ENCODE measurements around the gene AICDA.
"Not testable (repeated sequence)": the region's sequence is repeated elsewhere in the genome, so short reads cannot be mapped to it uniquely, and the experiment has no call there.

Gene AICDA

DNA sequence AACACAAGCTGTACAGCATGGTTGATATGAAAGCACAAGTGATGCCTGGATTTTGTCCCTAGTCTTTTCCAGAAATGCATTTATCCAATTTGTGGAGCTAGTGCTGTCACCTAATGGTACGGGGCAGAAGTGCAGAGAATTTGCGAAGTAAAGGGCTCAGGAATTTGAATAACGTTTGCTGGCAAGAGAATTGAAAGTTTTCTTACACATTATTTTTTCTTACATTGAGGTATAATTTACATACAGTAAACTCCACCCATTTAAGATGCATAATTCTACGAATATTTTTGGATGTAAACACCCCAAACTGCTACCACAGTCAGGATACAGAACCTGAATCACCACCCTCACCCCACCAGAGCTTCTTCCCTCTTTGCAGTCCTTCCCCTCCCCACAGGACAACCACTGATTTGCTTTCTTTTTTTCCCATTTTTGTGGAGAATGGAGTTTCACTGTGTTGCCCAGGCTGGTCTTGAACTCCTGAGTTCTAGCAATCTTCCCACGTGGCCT lies 3.5 kb downstream of the AICDA start:
- no peak for DNase-seq (ENCODE audit: low read depth in 2 of 2)

DNA sequence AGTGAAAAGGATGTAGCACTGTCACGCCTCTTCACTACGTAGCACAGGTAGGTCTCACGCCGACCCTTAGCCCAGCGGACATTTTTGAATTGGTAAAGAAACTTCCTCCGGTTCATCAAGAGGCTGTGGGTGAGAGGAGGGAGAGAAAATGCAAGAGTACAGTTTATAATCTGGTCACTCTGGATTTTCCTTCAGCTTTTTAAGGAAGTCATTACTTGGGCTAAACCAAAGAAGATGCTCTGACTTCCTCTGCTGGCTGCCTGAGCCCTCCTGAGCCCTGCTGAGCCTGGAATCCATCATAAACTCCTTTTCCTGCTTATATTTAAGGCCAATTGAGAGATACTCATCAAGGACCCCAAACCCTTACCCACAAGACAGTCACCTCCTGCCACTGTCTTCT lies 5.8 kb downstream of the AICDA start:
- no peak for DNase-seq (ENCODE audit: low read depth in 2 of 2)

DNA sequence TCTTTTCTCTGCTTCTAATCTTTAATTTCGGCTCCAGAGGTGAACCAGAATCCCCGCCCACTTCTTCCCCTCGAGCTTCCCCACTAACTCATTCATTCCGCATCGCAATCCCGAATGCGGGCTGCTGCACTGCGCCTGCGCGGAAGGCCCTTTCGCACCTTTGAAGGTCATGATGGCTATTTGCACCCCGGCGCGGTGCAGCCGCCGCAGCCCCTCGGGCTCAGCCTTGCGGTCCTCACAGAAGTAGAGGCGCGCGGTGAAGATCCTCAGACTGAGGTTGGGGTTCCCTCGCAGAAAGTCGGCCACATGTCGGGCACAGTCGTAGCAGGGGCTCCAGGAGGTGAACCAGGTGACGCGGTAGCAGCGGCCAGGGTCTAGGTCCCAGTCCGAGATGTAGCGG lies 7.6 kb downstream of the AICDA start:
- DNase-seq (ENCODE audit: low read depth in 2 of 2), result no peak

DNA sequence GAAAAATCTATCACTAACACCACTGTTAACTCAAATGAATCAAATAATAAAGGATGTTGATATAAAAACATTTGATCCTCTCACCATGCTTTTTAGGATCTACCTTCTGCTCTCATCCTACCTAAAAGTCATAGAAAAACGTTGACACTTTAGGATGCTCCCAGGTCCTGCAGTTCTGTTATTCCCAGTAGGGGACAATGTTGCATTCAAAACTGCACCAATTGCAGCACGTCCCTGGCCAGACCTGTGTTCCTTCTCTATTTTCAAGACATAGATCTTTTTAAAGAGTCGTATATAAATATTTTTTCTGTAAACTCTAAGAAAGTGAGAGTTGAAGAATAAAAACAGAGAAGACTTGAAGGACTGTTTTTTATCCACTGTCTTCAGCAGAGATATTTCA lies 8.8 kb downstream of the AICDA start:
- no peak for DNase-seq (ENCODE audit: low read depth in 2 of 2)

DNA sequence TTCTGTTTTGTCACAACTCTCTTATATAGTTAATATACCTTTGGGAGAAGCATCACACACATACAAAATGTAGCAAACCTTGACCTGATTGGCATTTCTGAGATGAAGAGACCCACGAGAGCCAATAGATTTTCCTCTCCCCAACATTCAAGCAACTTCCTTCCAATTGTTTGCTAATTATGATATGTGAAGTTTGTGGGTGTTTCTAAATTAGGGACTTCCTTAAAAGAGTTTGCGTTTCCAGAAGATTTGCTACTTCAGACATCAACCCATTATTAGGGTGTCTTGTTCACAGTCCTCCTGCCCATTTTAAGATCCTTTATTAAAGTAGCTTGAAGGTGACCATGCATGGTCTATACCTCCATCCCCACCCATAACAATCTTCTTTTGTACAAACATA lies 9.4 kb downstream of the AICDA start:
- no peak for DNase-seq (ENCODE audit: low read depth in 2 of 2)

DNA sequence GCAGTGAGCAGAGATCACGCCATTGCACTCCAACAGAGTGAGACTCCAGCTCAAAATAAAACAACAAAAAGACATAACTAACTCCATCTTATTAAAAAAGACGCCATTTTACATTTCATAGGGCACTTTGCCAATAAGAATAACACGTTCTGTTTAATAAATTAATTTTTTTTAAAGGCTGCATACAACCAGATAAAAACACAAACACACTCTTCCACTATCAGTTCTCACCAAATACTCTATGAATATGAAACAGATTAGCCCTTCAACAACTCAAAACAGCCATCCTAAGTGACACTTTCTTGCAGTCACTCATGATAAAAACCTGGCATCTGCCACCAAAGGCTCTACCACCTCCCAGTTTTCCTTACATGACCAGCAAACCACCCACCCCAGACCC lies 16.1 kb downstream of the AICDA start:
- DNase-seq (ENCODE audit: low read depth in 2 of 2), result no peak

DNA sequence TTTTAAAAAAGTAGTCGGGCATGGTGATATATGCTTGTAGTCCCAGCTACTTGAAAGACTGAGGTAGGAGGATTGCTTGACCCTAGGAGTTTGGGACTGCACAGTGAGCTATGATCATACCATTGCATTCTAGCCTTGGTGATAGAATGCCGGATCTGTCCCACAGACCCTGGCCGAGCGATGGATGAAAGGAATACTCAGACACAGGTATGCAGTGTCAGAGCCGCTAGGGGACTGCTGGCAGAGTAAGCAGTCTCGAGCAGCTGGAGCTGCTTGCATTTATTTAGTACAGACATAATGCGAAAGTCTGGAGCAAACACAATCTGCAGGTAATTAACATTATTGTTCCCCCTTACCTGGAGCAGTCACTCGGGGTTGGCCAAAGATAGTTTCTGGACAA lies 18.6 kb downstream of the AICDA start:
- DNase-seq (ENCODE audit: low read depth in 2 of 2), result no peak

DNA sequence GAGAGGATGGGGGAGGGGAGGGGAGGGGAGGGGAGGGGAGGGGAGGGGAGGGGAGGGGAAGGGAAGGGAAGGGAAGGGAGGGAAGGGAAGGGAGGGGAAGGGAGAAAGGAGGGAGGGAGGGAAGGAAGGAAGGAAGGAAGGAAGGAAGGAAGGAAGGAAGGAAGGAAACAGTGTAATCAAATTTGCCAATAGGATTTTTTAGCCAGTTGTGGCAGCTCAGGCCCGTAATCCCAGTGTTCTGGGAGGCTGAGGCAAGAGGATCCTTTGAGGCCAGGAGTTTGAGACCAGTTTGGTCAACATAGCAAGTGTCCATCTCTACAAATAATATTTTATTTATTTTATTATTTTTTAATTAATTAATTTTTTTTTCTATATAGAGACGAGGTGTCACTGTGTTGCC lies 19.4 kb downstream of the AICDA start:
- DNase-seq (ENCODE audit: low read depth in 2 of 2), result no peak

DNA sequence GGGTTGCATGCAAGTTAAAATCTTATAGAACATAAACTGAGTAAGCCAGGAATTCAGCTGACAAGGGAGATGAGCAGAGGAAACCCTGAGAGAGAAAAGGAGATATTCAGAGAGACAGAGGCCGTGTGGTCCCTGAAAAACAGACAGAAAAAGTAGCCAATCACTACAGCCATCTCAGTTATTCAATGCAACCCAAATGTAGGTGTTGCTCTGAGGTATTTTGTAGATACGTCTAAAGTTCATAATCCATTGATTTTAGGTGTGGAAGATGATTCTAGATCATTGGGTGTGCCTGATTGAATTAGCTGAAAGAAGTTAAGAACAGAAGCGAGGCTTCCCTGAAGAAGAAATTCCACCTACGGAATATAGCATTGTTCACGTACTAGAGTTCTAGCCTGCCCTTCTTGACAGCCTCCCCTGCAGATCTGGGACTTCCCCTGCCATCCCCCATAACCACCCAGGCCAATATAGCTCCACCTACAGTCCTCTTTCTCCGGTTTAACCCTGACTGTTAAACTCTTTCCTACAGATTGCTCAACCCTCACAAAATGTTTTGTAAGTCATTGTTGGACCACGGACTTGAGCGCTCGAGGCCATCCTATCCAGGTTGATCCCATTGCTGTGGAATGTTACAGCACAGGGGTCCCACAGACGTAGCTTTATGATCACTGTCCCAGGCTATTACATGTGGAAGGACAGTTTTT lies 21.7 kb downstream of the AICDA start:
- DNase-seq (ENCODE audit: low read depth in 2 of 2), result no peak

DNA sequence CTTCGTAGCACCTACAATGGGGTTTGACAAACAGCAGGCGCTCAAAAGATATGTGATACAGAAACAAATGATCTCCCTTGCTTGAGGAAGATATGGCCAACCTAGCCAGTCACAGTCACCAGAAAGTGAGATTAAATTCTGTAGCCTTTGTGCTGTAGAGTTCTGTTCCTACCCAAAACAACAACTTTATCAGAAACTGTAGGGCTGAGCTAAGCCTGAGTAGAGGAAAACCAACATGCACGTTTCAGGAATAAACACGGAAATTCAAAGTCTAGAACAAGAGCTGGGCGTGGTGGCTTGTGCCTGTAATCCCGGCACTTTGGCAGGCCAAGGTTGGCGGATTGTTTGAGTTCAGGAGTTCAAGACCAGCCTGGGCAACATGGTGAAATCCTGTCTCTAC lies 23.0 kb downstream of the AICDA start:
- no peak for DNase-seq (ENCODE audit: low read depth in 2 of 2)

DNA sequence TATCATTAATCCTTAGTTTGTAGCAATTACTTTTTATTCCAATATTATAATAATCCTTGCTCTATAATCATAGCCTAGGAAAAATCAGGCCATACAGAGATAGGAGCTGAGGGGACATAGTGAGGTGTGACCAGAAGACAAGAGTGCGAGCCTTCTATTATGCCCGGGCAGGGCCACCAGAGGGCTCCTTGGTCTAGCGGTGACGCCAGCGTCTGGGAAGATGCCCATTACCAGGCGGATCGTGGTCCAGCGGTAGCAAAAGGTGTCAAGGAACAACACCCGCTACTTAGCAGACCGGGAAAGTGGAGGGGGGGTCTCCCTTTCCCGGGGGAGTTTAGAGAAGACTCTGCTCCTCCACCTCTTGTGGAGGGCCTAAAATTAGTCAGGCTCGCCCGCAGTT lies 28.2 kb downstream of the AICDA start:
- DNase-seq (ENCODE audit: low read depth in 2 of 2), result not testable (repeated sequence)

DNA sequence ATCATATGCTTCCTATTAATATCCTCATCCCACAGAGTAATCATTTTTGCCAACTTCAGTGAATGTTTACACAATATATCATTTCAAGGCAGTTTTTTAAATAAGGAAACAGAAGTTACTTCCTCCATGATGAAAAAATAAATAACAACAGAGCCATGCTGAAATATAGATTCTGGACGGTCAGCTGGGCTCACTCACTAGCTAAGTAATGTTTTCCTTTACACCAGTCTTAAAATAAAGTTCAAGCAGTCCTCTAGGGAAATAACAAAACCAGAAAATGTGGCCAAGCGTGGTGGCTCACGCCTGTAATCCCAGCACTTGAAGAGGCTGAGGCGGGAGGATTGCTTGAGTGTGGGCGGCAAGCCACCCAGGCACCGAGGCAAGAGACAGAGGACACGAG lies 28.7 kb downstream of the AICDA start:
- no peak for DNase-seq (ENCODE audit: low read depth in 2 of 2)

DNA sequence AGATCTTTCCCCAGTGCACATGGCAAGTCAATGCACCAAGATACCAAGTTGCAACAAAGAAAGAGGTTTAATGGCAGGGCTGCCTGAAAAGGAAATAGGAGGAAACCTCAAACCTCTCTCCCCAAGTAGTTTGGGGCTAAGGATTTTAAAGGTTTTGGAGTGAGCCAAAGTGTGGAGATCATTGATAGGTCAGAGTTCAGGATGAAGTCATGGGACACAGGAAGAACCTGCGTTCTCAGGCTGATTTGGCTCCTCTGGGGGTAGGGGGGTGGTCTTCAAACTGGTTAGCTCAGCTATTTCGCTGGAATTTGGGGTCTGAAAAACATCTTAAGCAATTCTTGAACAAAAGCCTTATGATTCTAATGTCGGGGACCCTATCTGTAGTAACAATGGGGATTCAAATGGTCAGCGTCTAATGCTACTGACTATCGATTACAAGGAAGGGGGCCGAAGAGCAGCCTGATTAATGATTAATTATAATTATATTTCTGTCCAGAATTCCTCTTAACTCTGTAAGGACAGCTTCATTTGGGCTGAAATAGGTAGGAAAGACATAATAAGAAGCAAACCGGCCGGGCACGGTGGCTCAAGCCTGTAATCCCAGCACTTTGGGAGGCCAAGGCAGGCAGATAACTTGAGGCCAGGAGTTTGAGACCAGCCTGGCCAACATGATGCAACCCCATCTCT lies 31.4 kb downstream of the AICDA start:
- no peak for DNase-seq (ENCODE audit: low read depth in 2 of 2)

DNA sequence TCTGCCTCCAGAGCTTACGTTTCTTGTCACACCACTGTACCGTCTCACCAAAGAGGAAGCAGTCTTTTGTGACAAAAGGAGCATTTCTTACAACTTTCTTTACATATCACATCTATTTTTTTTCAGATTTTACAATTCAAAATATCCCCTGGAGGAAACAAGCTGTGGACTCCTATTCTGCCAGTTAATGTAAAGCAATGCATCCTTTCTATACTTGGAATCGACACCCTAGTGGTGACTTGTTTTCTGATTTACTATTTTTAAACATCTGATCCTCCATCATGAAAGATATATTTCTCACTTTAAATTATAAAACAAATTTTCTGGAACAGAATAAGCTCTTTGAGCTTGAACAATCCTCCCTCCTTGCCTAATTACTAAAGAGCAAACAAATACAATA lies 34.8 kb downstream of the AICDA start:
- DNase-seq (ENCODE audit: low read depth in 2 of 2), result no peak

DNA sequence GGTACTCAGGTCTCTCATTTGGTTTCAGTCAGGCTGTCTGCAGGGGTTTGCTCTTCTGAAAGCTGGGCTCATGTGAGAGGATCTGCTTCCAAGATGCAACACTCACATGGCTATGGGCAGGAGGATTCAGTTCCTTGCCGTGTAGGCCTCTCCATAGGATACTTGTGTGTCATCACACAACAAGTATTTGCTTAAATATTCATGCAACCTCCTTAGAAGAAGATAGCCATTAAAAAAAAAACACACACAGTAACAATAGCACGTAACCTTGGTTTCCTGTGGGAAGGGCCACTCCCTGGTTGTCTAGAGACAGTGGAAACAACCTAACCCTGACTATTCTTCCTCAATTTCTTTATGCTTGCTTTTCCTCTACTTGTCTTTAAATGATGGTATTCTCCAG lies 40.2 kb downstream of the AICDA start:
- no peak for DNase-seq (ENCODE audit: low read depth in 2 of 2)

DNA sequence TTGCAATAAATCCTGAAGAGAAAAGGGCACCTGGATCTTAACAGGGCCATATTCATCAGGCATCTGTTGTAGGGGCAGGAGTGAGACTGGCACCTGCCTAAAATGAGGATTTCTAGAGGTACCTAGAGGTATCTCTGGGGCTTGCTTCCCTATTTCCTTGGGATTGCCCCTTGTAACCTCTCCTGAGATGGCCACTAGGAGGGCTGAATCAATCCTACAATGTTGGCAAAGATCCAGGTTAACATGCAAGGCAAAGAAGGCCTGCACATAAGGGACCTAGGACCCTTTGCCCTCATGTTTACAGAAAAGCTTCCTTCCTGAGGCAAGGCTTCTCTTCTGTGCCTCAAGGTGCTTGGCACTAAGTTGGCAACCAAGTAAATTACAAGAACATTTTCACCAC lies 46.1 kb downstream of the AICDA start:
- no peak for DNase-seq (ENCODE audit: low read depth in 2 of 2)

DNA sequence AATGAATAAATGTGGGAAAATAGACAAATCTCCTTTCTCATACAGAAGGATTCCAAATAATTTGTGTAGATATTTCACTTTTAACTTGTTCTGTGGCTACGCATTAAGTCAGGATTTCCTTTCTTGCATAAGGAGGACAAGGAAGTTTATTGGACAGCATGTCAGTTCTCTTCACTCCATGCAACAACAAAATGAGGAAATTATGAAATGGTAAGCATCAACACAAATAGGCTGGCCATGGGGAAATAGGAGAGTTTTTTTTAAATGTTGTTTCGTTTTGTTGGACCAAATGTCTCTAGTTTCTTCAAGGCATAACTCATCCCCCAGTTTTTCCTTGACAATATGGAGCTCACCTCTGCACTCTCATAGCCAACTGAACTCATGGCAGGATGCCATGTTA lies 46.6 kb downstream of the AICDA start:
- DNase-seq (ENCODE audit: low read depth in 2 of 2), result not testable (repeated sequence)

DNA sequence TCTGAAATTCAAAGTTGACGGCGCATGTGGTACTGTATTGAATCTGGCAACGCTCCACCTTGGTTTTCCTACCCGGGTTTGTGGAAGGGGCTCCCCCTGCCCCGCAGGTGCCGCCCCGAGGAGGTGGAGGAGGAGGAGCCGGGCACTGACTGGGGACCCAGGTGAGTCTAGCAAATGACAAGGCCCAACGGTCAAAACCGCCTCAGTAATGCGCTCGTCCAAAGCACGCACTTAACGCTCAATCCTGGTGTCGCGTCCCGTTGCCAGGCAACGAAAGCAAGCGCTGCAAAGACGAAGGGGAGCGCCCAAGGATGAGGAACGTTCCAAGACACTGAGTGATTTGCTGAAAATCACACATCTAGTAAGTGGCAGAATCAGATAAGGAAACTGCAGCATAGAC lies 48.0 kb downstream of the AICDA start:
- no peak for DNase-seq (ENCODE audit: low read depth in 2 of 2)

DNA sequence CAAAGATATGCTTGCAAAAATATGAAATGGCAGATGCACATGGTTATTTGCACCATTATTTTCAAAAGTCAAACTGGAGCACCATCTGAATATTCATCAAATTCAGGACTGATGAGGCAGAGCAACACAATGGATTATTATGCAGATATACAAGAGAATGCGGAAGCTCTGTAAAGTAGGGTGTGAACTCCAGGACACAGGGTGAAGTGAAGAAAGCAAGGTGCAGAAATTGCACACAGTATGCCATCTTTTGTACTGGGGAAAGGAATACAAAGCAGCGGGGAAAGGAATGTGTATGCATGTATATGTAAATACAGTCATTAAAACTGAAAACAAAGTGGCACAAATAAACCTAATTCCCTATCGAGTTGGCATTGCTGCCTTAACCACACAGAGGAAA lies 49.3 kb downstream of the AICDA start:
- DNase-seq (ENCODE audit: low read depth in 2 of 2), result no peak

DNA sequence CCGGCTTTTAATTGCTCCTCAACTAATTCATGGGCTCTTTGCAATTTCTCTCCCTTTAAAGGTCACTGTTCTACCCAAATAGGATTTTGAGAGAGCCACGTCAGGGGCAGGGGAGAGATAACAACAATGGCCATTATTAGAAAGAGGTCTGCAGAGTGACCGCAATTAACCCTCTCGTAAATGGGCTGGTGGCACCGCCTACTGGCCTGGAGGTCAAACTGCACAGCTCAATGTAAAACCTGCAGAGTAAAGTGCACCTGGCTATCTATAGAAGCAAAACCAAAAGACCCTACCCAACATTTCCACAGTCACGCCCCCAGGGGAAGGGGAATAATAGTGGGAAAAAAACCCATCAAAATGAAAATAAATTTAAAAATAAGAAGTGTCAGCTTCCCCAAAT lies 50.3 kb downstream of the AICDA start:
- no peak for DNase-seq (ENCODE audit: low read depth in 2 of 2)

DNA sequence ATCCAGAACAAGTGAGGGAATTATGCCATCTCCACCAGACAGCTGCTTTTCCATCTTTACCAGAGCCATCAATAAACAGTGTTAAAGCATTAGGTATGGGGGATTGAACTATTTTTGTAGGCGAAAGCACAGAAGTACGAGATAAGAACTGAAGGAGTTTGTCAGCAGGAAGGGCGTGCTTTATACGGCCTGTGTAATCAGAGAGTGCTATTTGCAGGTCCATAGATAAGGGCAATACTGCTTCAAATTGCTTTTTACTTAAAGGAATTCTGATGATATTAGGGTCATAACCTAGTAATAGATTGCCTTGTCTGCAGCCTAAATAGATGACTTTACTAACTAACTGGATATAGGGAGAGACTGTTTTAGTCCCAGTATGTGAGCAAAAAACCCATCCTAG lies 51.6 kb downstream of the AICDA start:
- DNase-seq (ENCODE audit: low read depth in 2 of 2), result no peak

DNA sequence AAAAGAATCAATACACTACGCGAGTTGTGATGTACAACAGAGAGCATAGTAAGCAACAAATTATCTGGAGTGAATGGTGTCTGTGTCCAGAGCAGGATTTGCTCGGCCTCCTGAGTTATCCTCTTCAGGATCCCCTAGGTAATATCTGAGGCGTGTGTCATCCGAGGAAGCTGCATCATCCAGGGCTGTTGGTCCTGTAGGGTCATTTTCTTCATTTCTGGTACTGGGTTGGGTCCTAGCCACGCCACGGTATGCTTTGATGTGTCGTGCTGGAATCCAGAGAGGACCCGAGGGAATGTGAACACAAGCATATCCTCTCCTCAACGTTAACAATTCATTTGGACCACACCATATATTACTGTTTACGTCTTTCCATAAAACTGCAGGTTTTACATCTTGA lies 53.0 kb downstream of the AICDA start:
- DNase-seq (ENCODE audit: low read depth in 2 of 2), result no peak

DNA sequence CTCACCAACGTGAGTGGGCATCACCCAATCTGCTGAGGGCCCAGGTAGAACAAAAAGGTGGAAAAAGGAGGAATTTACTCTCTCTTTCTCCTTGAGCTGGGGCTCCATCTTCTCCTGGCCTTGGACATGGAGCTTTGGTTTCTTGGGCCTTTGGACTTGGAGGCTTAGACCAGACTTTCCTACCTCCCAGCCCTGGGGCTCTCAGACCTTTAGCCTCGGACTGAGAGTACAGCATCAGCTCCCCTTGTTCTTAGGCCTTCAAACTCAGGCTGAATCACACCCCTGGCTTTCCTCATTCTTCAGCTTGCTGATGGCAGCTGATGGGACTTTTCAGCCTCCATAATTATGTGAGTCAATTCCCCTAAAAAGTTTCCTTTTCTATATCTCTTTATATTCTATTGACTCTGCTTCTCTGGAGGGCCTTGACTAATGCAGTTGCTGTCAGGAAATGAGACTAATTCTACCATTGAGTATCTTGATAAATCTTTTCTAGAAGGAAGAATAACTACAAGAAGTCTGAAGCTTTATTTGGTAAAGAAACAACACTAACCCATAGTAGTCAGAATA lies 56.0 kb downstream of the AICDA start:
- DNase-seq (ENCODE audit: low read depth in 2 of 2), result no peak
